ENCODE results near the gene COL7A1.

DNA sequence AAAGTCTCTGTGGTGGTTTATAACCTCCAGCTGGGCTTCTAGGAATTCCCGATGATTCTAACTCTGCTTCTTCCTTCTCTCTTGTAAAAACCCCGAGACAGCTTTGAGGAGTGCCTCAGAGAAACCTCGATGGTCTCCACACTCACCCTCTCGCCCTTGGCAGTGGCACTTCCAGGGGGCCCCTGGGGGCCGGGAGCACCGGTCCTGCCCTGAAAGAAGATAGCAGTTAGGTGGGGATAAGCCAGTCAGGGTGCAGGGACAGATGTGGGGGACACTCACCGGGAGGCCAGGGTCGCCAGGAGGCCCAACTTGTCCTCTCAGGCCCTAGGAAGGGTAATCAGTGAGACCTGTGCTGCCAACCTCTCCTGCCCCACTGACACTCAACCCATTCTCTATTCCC, 9.7 kb downstream of the COL7A1 start:
- TF ChIP-seq POLR2AphosphoS5 (IDR thresholded peaks at IDR 0.05; ENCODE audit: low read depth, low read length) (no peak), MXI1 (IDR thresholded peaks at IDR 0.05; ENCODE audit: low read depth, low read length) (no peak), CHD2 (IDR thresholded peaks at IDR 0.05; ENCODE audit: low read length, partially characterized antibody) (no peak), YY1 (IDR thresholded peaks at IDR 0.05; ENCODE audit: low read depth) (no peak)
- TF ChIP-seq, protein P1, sequence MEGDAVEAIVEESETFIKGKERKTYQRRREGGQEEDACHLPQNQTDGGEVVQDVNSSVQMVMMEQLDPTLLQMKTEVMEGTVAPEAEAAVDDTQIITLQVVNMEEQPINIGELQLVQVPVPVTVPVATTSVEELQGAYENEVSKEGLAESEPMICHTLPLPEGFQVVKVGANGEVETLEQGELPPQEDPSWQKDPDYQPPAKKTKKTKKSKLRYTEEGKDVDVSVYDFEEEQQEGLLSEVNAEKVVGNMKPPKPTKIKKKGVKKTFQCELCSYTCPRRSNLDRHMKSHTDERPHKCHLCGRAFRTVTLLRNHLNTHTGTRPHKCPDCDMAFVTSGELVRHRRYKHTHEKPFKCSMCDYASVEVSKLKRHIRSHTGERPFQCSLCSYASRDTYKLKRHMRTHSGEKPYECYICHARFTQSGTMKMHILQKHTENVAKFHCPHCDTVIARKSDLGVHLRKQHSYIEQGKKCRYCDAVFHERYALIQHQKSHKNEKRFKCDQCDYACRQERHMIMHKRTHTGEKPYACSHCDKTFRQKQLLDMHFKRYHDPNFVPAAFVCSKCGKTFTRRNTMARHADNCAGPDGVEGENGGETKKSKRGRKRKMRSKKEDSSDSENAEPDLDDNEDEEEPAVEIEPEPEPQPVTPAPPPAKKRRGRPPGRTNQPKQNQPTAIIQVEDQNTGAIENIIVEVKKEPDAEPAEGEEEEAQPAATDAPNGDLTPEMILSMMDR (IDR thresholded peaks at IDR 0.05) = no peak

Data from SK-N-SH (cell line).